Astrocyte (in vitro differentiated cells and primary cell): ENCODE measurements around the gene FGF2. TPM values are rescaled to one million over a fixed set of nuclear protein-coding genes. Genes with fewer than 3 reads are reported as not detected.
"Not testable (repeated sequence)": the region's sequence is repeated elsewhere in the genome, so short reads cannot be mapped to it uniquely, and the experiment has no call there.

ENCODE experiments used
- DNase-seq: peaks from one replicate; pipeline ENCODE4 v3.0.0-alpha.2; 2010; ENCODE audit warnings: low read depth
- FAIRE-seq: peaks from 2 replicates; lab custom pipeline; 2011; peaks lifted over from hg19 to GRCh38; lab: Jason Lieb, UNC
- H2AFZ ChIP-seq: 2 replicates; pipeline ENCODE4 v1.6.0; 2012; ENCODE audit warnings: low read depth, low read length, inconsistent platforms
- H3K27ac ChIP-seq: 2 replicates; pipeline ENCODE4 v1.5.1; 2011; ENCODE audit warnings: low read depth, low read length, inconsistent platforms
- H3K27me3 ChIP-seq: 2 replicates; pipeline ENCODE4 v1.6.0; 2011; ENCODE audit warnings: low read length, inconsistent platforms; ENCODE audit not compliant: insufficient read depth
- H3K36me3 ChIP-seq: 2 replicates; pipeline ENCODE4 v1.5.1; 2011; ENCODE audit warnings: low read length, inconsistent platforms; ENCODE audit not compliant: insufficient read depth
- H3K4me1 ChIP-seq: 2 replicates; pipeline ENCODE4 v1.5.1; 2011; ENCODE audit warnings: low read length, inconsistent platforms; ENCODE audit not compliant: insufficient read depth
- H3K4me2 ChIP-seq: 2 replicates; pipeline ENCODE4 v1.6.0; 2012; ENCODE audit warnings: low read length, inconsistent platforms
- H3K4me3 ChIP-seq: 2 replicates; pipeline ENCODE4 v1.5.1; 2011; ENCODE audit warnings: low read depth, mild to moderate bottlenecking, low read length, inconsistent platforms; ENCODE audit not compliant: insufficient read depth
- H3K79me2 ChIP-seq: 2 replicates; pipeline ENCODE4 v1.6.0; 2012; ENCODE audit warnings: mild to moderate bottlenecking, low read length, inconsistent platforms; ENCODE audit not compliant: insufficient read depth
- H3K9ac ChIP-seq: 2 replicates; pipeline ENCODE4 v1.6.0; 2012; ENCODE audit warnings: mild to moderate bottlenecking, low read length, inconsistent platforms
- H3K9me3 ChIP-seq: 2 replicates; pipeline ENCODE4 v1.5.1; 2012; ENCODE audit warnings: low read depth, mild to moderate bottlenecking, low read length, inconsistent platforms; ENCODE audit not compliant: insufficient read depth
- H4K20me1 ChIP-seq: 2 replicates; pipeline ENCODE4 v1.6.0; 2012; ENCODE audit warnings: low read length, inconsistent platforms; ENCODE audit not compliant: insufficient read depth
- H3K27ac Mint-ChIP-seq: one replicate; pipeline ENCODE4 v1.8.0; 2021; ENCODE audit warnings: mild to moderate bottlenecking, mixed read lengths; ENCODE audit not compliant: unreplicated experiment
- H3K27me3 Mint-ChIP-seq: one replicate; pipeline ENCODE4 v1.8.0; 2021; ENCODE audit warnings: low read depth, mixed read lengths; ENCODE audit not compliant: unreplicated experiment
- H3K36me3 Mint-ChIP-seq: one replicate; pipeline ENCODE4 v1.8.0; 2021; ENCODE audit warnings: low read depth, mixed read lengths; ENCODE audit not compliant: unreplicated experiment
- H3K4me1 Mint-ChIP-seq: one replicate; pipeline ENCODE4 v1.8.0; 2021; ENCODE audit warnings: low read depth, mixed read lengths; ENCODE audit not compliant: unreplicated experiment
- H3K4me3 Mint-ChIP-seq: one replicate; pipeline ENCODE4 v1.8.0; 2021; ENCODE audit warnings: mild to moderate bottlenecking, moderate library complexity, mixed read lengths; ENCODE audit not compliant: unreplicated experiment
- H3K9me3 Mint-ChIP-seq: one replicate; pipeline ENCODE4 v1.8.0; 2021; ENCODE audit warnings: mild to moderate bottlenecking, mixed read lengths; ENCODE audit not compliant: unreplicated experiment
- EZH2 ChIP-seq: IDR thresholded peaks from 2 replicates; pipeline ENCODE4 v1.6.1; 2012; ENCODE audit warnings: mild to moderate bottlenecking, low read length, inconsistent platforms; ENCODE audit not compliant: insufficient read depth
- total RNA-seq: library from RNA; stranded (reverse); gene quantifications from 2 replicates; pipeline ENCODE4 v1.2.1, GENCODE V29; 2021
- TF ChIP-seq, protein P1 (sequence below): IDR thresholded peaks from 2 replicates; pipeline ENCODE4 v1.5.1; 2011; ENCODE audit warnings: low read depth, mild to moderate bottlenecking, inconsistent platforms, low read length, moderate library complexity; ENCODE audit not compliant: insufficient read depth

FGF2 gene
- total RNA-seq, 1 donor from 2014 or later = 38.4 TPM

DNA sequence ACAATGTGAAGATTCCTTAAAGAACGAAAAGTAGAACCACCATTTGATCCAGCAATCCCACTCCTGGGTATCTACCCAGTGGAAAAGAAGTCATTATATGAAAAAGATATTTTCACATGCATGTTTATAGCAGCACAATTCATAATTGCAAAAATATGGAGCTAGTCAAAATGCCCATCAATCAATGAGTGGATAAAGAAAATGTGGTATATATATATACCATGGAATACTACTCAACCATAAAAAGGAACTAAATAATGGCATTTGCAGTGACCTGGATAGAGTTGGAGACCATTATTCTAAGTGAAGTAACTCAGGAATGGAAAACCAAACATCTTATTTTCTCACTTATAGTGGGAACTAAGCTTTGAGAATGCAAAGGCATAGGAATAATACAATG is 39.7 kb upstream of the FGF2 start:
- H3K27me3 Mint-ChIP-seq, H3K79me2 ChIP-seq, H3K9ac ChIP-seq, H3K36me3 ChIP-seq, H3K27ac ChIP-seq, H3K27me3 ChIP-seq, FAIRE-seq, H3K4me3 ChIP-seq, H2AFZ ChIP-seq, H3K4me3 Mint-ChIP-seq, H3K27ac Mint-ChIP-seq, H3K36me3 Mint-ChIP-seq, H3K9me3 Mint-ChIP-seq, DNase-seq, H3K9me3 ChIP-seq, H3K4me2 ChIP-seq, H4K20me1 ChIP-seq: not testable (repeated sequence)
- peaks cover 23% of the 10 kb centered on the region for H3K4me1 ChIP-seq
- peaks cover 20% of the 10 kb centered on the region for H3K4me1 Mint-ChIP-seq

DNA sequence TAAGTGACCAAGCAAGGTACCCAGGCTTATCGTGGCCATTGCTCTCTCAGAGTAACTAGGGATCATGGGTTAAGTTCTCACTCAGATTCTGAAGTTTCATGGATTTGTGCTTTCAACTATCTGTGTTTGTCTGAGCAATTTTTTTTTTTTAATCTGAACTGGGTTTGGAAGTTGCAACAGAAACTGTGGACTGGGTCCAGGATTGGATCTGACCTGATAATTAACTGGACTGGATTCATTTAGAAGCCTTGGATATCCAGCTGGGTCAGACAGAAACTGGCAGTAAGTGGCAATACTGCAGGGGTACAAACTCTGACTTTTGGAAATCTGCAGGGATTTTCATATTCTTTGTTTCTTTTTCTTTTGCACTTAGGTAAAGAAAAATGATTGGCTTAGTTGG is 38.7 kb upstream of the FGF2 start:
- H3K36me3 ChIP-seq = no peaks in the 10 kb centered on the region
- no peak overlapping the region for H3K4me2 ChIP-seq
- FAIRE-seq (no peak), DNase-seq (no peak)
- Mint-ChIP-seq H3K27me3 (no peaks in the 10 kb centered on the region), H3K27ac (no peak overlapping the region), H3K36me3 (no peaks in the 10 kb centered on the region), H3K4me1 (peaks cover 15% of the 10 kb centered on the region), H3K9me3 (peaks cover 5% of the 10 kb centered on the region), H3K4me3 (no peak overlapping the region)
- H3K4me1 ChIP-seq = peaks cover 13% of the 10 kb centered on the region
- H3K79me2 ChIP-seq = no peaks in the 10 kb centered on the region
- H2AFZ ChIP-seq = no peak overlapping the region
- H3K27ac ChIP-seq = no peak overlapping the region
- no peak overlapping the region for H3K4me3 ChIP-seq
- H4K20me1 ChIP-seq = no peaks in the 10 kb centered on the region
- no peak overlapping the region for H3K9ac ChIP-seq
- H3K9me3 ChIP-seq = no peaks in the 10 kb centered on the region
- TF ChIP-seq, protein P1, sequence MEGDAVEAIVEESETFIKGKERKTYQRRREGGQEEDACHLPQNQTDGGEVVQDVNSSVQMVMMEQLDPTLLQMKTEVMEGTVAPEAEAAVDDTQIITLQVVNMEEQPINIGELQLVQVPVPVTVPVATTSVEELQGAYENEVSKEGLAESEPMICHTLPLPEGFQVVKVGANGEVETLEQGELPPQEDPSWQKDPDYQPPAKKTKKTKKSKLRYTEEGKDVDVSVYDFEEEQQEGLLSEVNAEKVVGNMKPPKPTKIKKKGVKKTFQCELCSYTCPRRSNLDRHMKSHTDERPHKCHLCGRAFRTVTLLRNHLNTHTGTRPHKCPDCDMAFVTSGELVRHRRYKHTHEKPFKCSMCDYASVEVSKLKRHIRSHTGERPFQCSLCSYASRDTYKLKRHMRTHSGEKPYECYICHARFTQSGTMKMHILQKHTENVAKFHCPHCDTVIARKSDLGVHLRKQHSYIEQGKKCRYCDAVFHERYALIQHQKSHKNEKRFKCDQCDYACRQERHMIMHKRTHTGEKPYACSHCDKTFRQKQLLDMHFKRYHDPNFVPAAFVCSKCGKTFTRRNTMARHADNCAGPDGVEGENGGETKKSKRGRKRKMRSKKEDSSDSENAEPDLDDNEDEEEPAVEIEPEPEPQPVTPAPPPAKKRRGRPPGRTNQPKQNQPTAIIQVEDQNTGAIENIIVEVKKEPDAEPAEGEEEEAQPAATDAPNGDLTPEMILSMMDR = no peak
- no peak for TF ChIP-seq EZH2
- H3K27me3 ChIP-seq = no peaks in the 10 kb centered on the region

DNA sequence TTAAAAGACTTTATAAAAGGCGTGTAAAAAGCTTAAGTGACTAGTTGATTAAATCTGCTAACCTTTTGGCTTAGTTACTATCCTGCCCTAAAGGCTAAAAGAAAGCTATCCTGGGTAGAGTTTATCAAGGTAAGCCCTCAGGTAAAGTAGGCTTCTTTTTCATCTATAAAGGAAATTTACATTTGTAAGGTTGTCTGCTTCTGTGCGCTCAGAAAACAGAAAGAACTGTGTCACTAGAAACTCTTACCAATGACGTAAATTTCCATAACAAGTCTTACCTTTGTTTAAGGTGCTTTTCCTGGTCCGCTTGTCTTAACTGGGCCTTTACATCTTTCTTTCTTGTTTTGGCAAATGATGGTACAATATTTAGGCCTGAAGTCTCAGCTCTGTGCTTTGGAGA is 37.7 kb upstream of the FGF2 start:
- no peaks in the 10 kb centered on the region for H3K36me3 ChIP-seq
- Mint-ChIP-seq H3K27me3 (no peaks in the 10 kb centered on the region), H3K4me1 (peaks cover 5% of the 10 kb centered on the region), H3K4me3 (no peak overlapping the region), H3K27ac (no peak overlapping the region), H3K9me3 (peaks cover 5% of the 10 kb centered on the region), H3K36me3 (no peaks in the 10 kb centered on the region)
- FAIRE-seq (no peak), DNase-seq (no peak)
- H3K4me3 ChIP-seq = no peak overlapping the region
- H3K79me2 ChIP-seq = no peaks in the 10 kb centered on the region
- H3K4me1 ChIP-seq = peaks cover 4% of the 10 kb centered on the region
- no peaks in the 10 kb centered on the region for H4K20me1 ChIP-seq
- H3K4me2 ChIP-seq = no peak overlapping the region
- TF ChIP-seq, protein P1 = no peak
- TF ChIP-seq EZH2 = no peak
- H3K9ac ChIP-seq = no peak overlapping the region
- H3K9me3 ChIP-seq = no peaks in the 10 kb centered on the region
- no peak overlapping the region for H2AFZ ChIP-seq
- no peak overlapping the region for H3K27ac ChIP-seq
- H3K27me3 ChIP-seq = no peaks in the 10 kb centered on the region
